ENCODE results near the gene CCDC83.
"Not testable (repeated sequence)": the region's sequence is repeated elsewhere in the genome, so short reads cannot be mapped to it uniquely, and the experiment has no call there.

The CCDC83 gene

DNA sequence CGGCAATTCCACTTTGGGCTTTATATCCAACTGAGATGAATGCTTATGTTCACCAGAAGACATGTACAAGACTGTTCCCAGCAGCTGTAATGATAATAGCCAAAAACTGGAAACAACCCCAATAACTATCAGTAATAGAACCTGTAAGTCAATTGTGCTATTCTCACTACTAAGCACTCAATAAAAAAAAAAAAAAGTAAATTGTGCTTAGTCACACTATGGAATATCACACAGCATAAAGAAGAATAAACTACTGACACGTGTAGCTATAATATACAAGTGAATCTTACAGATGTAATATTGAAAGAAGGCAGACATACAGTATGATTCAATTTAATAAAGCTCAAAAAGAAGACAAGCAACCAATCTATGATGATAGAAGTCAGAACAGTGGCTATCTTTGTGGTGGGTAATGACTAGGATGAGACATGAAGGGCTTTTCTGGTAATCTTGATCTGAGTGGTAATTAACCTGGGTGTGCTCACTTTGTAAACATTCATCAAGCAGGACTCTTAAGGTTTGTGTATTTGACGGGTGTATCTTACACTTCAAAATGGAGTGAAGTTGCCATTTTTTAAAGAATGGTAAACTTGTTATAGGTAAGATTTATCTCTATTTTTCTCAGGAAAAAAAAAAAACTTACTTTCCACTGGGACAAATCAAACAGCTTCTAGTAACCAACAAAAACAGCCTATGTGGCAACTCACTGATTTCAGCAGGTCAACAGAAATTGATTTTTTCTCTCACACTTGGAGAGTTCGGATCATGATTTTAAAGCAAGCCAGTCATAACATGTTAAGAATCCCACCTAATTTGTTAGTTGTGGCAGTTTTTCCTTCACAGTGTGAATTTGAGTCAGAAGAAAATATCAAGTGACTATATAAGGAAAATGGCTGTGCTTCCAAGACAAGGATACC is 84.2 kb downstream of the CCDC83 start:
- in situ Hi-C loops (cut with MboI; ENCODE audit: low sequenced_read_pairs): no loop called here

- in situ Hi-C loops (cut with MboI; ENCODE audit: low sequenced_read_pairs): no loop called here
Measured at GRCh38 chr11:85941380-85941973, 86.3 kb downstream of the CCDC83 start.

- in situ Hi-C loops (cut with MboI; ENCODE audit: low sequenced_read_pairs): no loop called here
Measured at GRCh38 chr11:85945296-85945695, 90.1 kb downstream of the CCDC83 start.

- in situ Hi-C loops (cut with MboI; ENCODE audit: low sequenced_read_pairs): no loop called here
Measured at GRCh38 chr11:85945788-85946187, 90.6 kb downstream of the CCDC83 start.

GRCh38 chr11:85946221-85946620 is 91.0 kb downstream of the CCDC83 start:
- in situ Hi-C loops (cut with MboI; ENCODE audit: low sequenced_read_pairs): no loop called here

DNA sequence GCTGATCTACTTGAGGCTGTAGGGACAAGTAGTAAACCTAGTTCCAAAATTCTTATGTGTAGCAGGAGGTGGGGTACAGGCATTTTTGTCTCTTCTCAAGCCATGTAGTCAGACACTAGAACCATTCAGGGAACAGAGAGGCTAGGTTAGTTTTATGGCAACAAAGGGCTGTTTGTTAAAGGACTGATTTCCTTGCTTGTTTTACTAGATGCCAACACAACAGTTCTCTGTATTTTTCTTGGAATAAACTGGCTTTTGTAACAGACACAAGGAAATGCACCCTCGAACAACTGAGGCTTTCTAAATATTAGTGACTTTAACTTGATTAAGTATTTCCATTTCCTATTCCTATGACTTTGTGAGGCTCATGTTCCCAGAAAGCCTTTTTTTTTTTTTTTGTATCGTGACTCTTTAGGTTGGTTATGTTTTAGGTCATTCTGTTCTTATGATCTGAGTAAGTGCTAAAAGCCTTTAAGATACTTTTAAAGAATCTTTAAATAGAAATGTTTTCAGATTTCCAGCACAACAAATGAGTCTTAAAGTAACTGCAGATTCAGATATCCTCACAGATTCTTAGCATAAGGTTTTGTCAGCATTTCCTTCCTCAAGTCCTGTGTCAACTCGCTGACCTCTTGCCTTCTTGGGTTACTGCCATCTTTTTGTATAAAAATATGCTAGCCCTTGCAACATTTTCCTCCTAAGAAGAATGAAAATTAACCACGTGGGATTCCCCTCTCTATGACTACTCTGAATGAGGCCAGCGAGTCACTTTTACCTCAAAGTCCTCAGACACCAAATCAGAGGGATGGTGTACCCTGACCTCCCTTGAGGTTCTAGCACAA is 92.5 kb downstream of the CCDC83 start:
- in situ Hi-C loops (cut with MboI; ENCODE audit: low sequenced_read_pairs): no loop called here

- in situ Hi-C loops (cut with MboI; ENCODE audit: low sequenced_read_pairs): no loop called here
Measured at GRCh38 chr11:85948884-85949283, 93.7 kb downstream of the CCDC83 start.

DNA sequence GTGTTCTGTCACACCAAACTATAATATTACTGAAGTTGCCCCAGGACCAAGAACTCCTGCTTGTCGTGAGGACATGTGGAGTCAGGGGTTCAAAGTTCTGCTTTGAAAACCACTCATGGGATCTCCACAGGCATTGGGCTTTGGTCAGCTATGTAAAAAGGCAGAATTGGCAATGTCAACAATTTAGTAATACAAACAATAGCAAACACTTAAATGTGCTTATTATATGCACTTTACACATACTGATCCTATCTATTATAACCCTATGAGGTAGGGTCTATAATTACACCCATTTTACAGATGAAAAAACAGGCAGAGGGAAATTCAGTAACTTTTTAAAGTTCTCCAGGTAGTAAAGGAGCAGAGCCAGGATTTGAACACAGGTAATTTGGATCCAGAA is 94.6 kb downstream of the CCDC83 start:
- in situ Hi-C loops (cut with MboI; ENCODE audit: low sequenced_read_pairs): no loop called here

- in situ Hi-C loops (cut with MboI; ENCODE audit: low sequenced_read_pairs): no loop called here
Measured at GRCh38 chr11:85950317-85951048, 95.3 kb downstream of the CCDC83 start.

DNA sequence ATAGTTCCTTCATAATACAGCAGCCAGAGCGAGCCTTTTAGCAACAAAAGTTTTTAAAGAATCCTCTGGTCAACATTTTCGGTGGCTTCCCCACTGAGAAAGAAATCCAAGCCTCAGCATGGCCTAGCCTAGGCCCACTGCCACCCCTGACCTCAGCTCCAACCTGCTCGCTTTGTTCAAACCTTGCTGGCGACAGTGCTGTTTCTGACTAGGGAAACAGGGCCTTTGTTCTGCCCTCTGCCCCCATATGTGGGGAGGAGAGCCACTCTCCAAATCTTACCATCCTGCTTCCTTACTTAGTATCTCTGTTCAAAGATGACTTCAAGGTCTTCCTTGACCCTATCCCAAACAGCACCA is 95.8 kb downstream of the CCDC83 start:
- in situ Hi-C loops (cut with MboI; ENCODE audit: low sequenced_read_pairs): no loop called here

- in situ Hi-C loops (cut with MboI; ENCODE audit: low sequenced_read_pairs): no loop called here
Measured at GRCh38 chr11:85951428-85952107, 96.4 kb downstream of the CCDC83 start.

- in situ Hi-C loops (cut with MboI; ENCODE audit: low sequenced_read_pairs): not testable (repeated sequence)
Measured at GRCh38 chr11:85952108-85952485, 96.9 kb downstream of the CCDC83 start.

- in situ Hi-C loops (cut with MboI; ENCODE audit: low sequenced_read_pairs): no loop called here
Measured at GRCh38 chr11:85953491-85954143, 98.4 kb downstream of the CCDC83 start.

DNA sequence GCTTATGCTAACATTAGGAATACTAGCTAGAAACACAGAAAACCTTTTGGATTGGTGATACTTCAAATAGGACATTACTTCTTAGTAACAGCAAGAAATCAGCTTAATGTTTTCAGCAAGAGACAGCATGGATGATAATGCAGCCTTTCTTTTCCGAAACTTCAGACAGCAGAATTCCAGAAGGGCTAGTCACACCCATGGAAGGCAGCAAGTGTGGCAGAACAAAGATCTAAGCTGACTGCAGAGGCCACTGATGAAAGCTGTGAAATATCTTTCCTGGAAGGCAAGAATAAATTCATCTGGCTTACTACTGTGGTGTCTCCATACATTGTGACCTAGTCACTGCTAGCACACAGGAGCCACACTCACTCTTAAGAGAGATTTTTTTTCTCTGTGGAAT is 100.3 kb downstream of the CCDC83 start:
- in situ Hi-C loops (cut with MboI; ENCODE audit: low sequenced_read_pairs): no loop called here

DNA sequence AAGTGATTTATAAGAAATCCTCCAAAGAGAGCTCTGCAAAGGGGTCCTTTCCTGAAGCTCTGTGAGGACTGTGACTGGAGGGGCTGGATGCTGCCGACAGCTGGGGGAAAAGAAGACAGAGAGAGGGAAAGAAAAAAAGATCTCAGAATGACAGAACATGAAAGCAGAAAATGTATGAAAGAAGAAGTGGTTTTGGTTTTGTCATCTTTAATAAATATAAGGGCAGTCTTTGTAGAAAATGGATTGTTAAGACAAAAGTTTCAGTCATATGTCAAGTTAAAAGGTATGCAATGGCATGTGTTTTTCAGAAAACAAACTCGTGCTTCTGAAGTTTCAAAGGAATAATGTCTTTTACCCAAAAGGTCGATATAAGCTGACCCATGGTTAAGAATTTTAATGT is 105.5 kb downstream of the CCDC83 start:
- in situ Hi-C loops (cut with MboI; ENCODE audit: low sequenced_read_pairs): no loop called here

DNA sequence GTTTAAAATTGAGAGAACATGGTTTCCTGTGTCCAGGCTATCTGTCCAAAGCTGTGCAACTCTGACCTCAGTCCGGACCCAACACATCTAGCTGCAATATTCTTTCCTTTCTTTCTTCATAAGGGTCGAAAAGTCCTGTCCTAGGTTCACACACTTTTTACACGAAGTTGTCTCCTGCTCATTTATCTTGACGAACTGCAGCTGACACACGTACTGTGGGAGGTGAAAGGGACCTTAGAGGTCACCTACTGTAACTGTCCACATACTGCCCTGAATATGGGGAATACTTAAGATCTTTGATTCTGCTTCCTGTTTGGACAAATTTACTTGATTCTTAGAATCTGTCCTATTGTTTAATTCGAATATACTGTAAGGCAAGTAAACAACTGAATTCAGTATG is 105.9 kb downstream of the CCDC83 start:
- in situ Hi-C loops (cut with MboI; ENCODE audit: low sequenced_read_pairs): no loop called here

DNA sequence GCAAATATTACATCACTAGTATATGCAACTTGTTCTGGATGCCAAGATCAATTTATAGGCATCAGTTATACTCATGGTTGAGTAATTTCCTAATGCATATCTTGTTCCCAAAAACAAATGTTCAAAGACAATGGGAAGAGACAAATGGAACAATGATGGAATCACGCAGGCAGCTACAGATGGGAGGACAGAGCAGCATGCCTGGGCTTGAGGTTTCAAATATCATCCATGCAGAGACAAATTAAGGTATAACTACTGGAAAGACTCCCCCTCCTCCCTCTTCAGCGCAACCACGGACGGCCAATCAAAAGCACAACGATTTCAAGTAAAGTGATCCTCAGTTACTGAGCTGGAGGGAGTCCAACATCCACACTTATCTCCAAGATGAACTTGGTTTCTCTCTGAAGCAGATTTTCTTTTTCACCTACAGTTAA is 106.8 kb downstream of the CCDC83 start:
- in situ Hi-C loops (cut with MboI; ENCODE audit: low sequenced_read_pairs): no loop called here

- in situ Hi-C loops (cut with MboI; ENCODE audit: low sequenced_read_pairs): no loop called here
Measured at GRCh38 chr11:85965202-85965601, 110.0 kb downstream of the CCDC83 start.

GRCh38 chr11:85967457-85967856 is 112.3 kb downstream of the CCDC83 start:
- in situ Hi-C loops (cut with MboI; ENCODE audit: low sequenced_read_pairs): no loop called here

Measured in hTERT RPE-1 (cell line).